HEK293 (cell line): ENCODE measurements around the gene COPA.

ENCODE experiments used
- CTCF ChIA-PET: fragments of 350-600 bp; formaldehyde crosslinking; extraction: SDS; loops from one replicate; lab custom pipeline; 2021; ENCODE audit warnings: antibody characterized with exemption; lab: Yijun Ruan, JAX
- POLR2A ChIA-PET: fragments of 300-600 bp; formaldehyde crosslinking; extraction: SDS; loops from one replicate; lab custom pipeline; 2020; ENCODE audit warnings: antibody characterized with exemption, inconsistent platforms; lab: Yijun Ruan, JAX
- H3K27ac ChIP-seq: fragments of 200-500 bp; sonication (Bioruptor generic); 2 replicates; pipeline ENCODE4 v1.5.1; 2014; ENCODE audit warnings: low read depth, low read length, control low read depth, inconsistent platforms; ENCODE audit errors: extremely low read depth
- H3K36me3 ChIP-seq, 2 experiments: fragments of 200-500 bp in 1 of 2; sonication (Bioruptor generic) in 1 of 2; 1 replicate in 1 of 2; 2 replicates in 1 of 2; pipeline ENCODE4 v1.5.1; 2014 to 2017; ENCODE audit warnings: inconsistent platforms in 2 of 2, low read length in 2 of 2; ENCODE audit not compliant: control insufficient read depth in 2 of 2, insufficient read depth in 1 of 2
- H3K4me1 ChIP-seq: fragments of 200-500 bp; sonication (Bioruptor generic); 2 replicates; pipeline ENCODE4 v1.5.1; 2014; ENCODE audit warnings: mild to moderate bottlenecking, low read length, inconsistent platforms; ENCODE audit not compliant: control insufficient read depth, insufficient read depth
- H3K4me3 ChIP-seq: 2 replicates; pipeline ENCODE4 v1.5.1; 2011; ENCODE audit warnings: low read depth, mild to moderate bottlenecking, control low read depth, low read length, moderate library complexity
- H3K9me3 ChIP-seq: fragments of 200-500 bp; sonication (Bioruptor generic); 2 replicates; pipeline ENCODE4 v1.5.1; 2014; ENCODE audit warnings: low read depth, low read length, inconsistent platforms; ENCODE audit not compliant: control insufficient read depth, insufficient read depth
- PRDM4 ChIP-seq: fragments of 450-650 bp; formaldehyde crosslinking; IDR thresholded peaks from 2 replicates; pipeline ENCODE4 v1.5.1; 2017; ENCODE audit warnings: missing biosample characterization, missing genetic modification characterization
- ZNF146 ChIP-seq: fragments of 450-650 bp; formaldehyde crosslinking; IDR thresholded peaks from 2 replicates; pipeline ENCODE4 v1.5.1; 2016; ENCODE audit warnings: missing biosample characterization, missing genetic modification characterization
- ZNF280D ChIP-seq: fragments of 450-650 bp; formaldehyde crosslinking; IDR thresholded peaks from 2 replicates; pipeline ENCODE4 v1.5.1; 2016; ENCODE audit warnings: missing biosample characterization, missing genetic modification characterization
- ZNF354C ChIP-seq: fragments of 450-650 bp; formaldehyde crosslinking; IDR thresholded peaks from 2 replicates; pipeline ENCODE4 v1.5.1; 2016; ENCODE audit warnings: missing biosample characterization, missing genetic modification characterization, low read depth, borderline replicate concordance
- ZNF621 ChIP-seq: fragments of 450-650 bp; formaldehyde crosslinking; IDR thresholded peaks from 2 replicates; pipeline ENCODE4 v1.5.1; 2017; ENCODE audit warnings: missing biosample characterization, missing genetic modification characterization
- ZNF792 ChIP-seq: fragments of 450-650 bp; formaldehyde crosslinking; IDR thresholded peaks from 2 replicates; pipeline ENCODE4 v1.5.1; 2016; ENCODE audit warnings: missing biosample characterization, missing genetic modification characterization
- ZNF837 ChIP-seq: fragments of 450-650 bp; formaldehyde crosslinking; IDR thresholded peaks from 2 replicates; pipeline ENCODE4 v1.5.1; 2016; ENCODE audit warnings: missing biosample characterization, missing genetic modification characterization
- ZNF843 ChIP-seq: fragments of 450-650 bp; formaldehyde crosslinking; IDR thresholded peaks from 2 replicates; pipeline ENCODE4 v1.5.1; 2016; ENCODE audit warnings: missing biosample characterization, missing genetic modification characterization
- ZSCAN4 ChIP-seq: fragments of 450-650 bp; formaldehyde crosslinking; IDR thresholded peaks from 2 replicates; pipeline ENCODE4 v1.5.1; 2017; ENCODE audit warnings: missing biosample characterization, missing genetic modification characterization
- ZXDB ChIP-seq: fragments of 450-650 bp; formaldehyde crosslinking; IDR thresholded peaks from 2 replicates; pipeline ENCODE4 v1.5.1; 2016; ENCODE audit warnings: missing biosample characterization, missing genetic modification characterization

COPA gene

GRCh38 chr1:160322831-160323230 lies 20.2 kb downstream of the COPA start:
- POLR2A ChIA-PET, result no interaction called here
- Histone ChIP-seq H3K4me1 (no peaks in the 10 kb centered on the region; the same call in 1 of the 2 replicates), H3K9me3 (no peaks in the 10 kb centered on the region), H3K36me3 (peaks cover 79 to 87% of the 10 kb centered on the region in 2 experiments)
- CTCF ChIA-PET, result no interaction called here
- no peak for TF ChIP-seq ZNF280D (tag by site-specific recombination)
- peak; percentile 76 for TF ChIP-seq ZSCAN4 (tag by site-specific recombination)
- peak; percentile 80 for TF ChIP-seq ZNF146 (tag by site-specific recombination)
- no peak for TF ChIP-seq ZNF354C (tag by site-specific recombination)
- TF ChIP-seq, all 188 proteins: peak for 2
- H3K27ac ChIP-seq, result no peak overlapping the region
- H3K4me3 ChIP-seq, result no peak overlapping the region

GRCh38 chr1:160315359-160315758 lies 27.7 kb downstream of the COPA start:
- POLR2A ChIA-PET, result no interaction called here

GRCh38 chr1:160309571-160309970 lies 33.5 kb downstream of the COPA start:
- TF ChIP-seq ZNF837 (tag by site-specific recombination) (no peak), ZNF621 (tag by site-specific recombination) (no peak)
- Histone ChIP-seq H3K9me3 (no peaks in the 10 kb centered on the region), H3K4me1 (no peaks in the 10 kb centered on the region), H3K27ac (no peak overlapping the region), H3K4me3 (no peak overlapping the region), H3K36me3 (peaks cover 71 to 95% of the 10 kb centered on the region in 2 experiments)
- ChIA-PET POLR2A (no interaction called here), CTCF (interaction anchor here (1.0 kb wide), 1 partner anchor 18 kb away, joined by 3 read pairs; no protein-coding TSS in a partner anchor)

More at GRCh38 chr1:160315359-160315758, 27.7 kb downstream of the COPA start:
- Histone ChIP-seq H3K27ac (no peak overlapping the region), H3K4me1 (no peaks in the 10 kb centered on the region; the same call in 1 of the 2 replicates), H3K36me3 (peaks cover 64 to 89% of the 10 kb centered on the region in 2 experiments), H3K4me3 (no peak overlapping the region), H3K9me3 (no peaks in the 10 kb centered on the region)
- TF ChIP-seq ZNF792 (no peak), ZXDB (tag by site-specific recombination) (no peak)
- CTCF ChIA-PET, result interaction anchor here (0.7 kb wide), 1 partner anchor 12 kb away, joined by 3 read pairs; no protein-coding TSS in a partner anchor

GRCh38 chr1:160309185-160309557 lies 33.9 kb downstream of the COPA start:
- Histone ChIP-seq H3K9me3 (no peaks in the 10 kb centered on the region), H3K4me3 (no peak overlapping the region), H3K36me3 (peaks cover 71 to 95% of the 10 kb centered on the region in 2 experiments), H3K27ac (no peak overlapping the region), H3K4me1 (no peaks in the 10 kb centered on the region)
- ChIA-PET CTCF (interaction anchor here (0.6 to 1.0 kb wide), 2 partner anchors 107 to 232 kb away, joined by 3 to 4 read pairs; no protein-coding TSS in a partner anchor), POLR2A (no interaction called here)
- peak; percentile 19; the same call in 1 of the 2 replicates for TF ChIP-seq PRDM4 (tag by site-specific recombination)
- TF ChIP-seq ZNF843 (tag by site-specific recombination), result no peak
